Keratinocyte (primary cell): ENCODE data around the gene ATP2B2. TPM values are rescaled to one million over a fixed set of nuclear protein-coding genes. Genes with fewer than 3 reads are reported as not detected.

Experiments
- DNase-seq: peaks from one replicate; pipeline ENCODE4 v3.0.0-alpha.2; 2011; ENCODE audit warnings: low read depth, missing footprints, low spot score
- FAIRE-seq: peaks from 2 replicates; lab custom pipeline; 2011; peaks lifted over from hg19 to GRCh38; lab: Jason Lieb, UNC
- H2AFZ ChIP-seq: 2 replicates; pipeline ENCODE4 v1.6.0; 2012; ENCODE audit warnings: low read length, control low read depth, inconsistent platforms; ENCODE audit not compliant: control insufficient read depth
- H3K27ac ChIP-seq: 2 replicates; pipeline ENCODE4 v1.5.1; 2011; ENCODE audit warnings: low read length; ENCODE audit not compliant: control insufficient read depth, insufficient read depth
- H3K27me3 ChIP-seq: 3 replicates; pipeline ENCODE4 v1.6.0; 2011; ENCODE audit warnings: low read length; ENCODE audit not compliant: control insufficient read depth, insufficient read depth; ENCODE audit errors: extremely low read depth
- H3K36me3 ChIP-seq, 2 experiments: 2 replicates in 1 of 2; 3 replicates in 1 of 2; pipeline ENCODE4 v1.5.1; 2011; ENCODE audit warnings: low read length in 2 of 2, mild to moderate bottlenecking in 1 of 2; ENCODE audit not compliant: control insufficient read depth in 2 of 2, insufficient read depth in 2 of 2; ENCODE audit errors: extremely low read depth in 1 of 2
- H3K4me1 ChIP-seq: 3 replicates; pipeline ENCODE4 v1.5.1; 2011; ENCODE audit warnings: low read length; ENCODE audit not compliant: control insufficient read depth, insufficient read depth; ENCODE audit errors: extremely low read depth
- H3K4me2 ChIP-seq: 3 replicates; pipeline ENCODE4 v1.6.0; 2011; ENCODE audit warnings: low read depth, low read length; ENCODE audit not compliant: control insufficient read depth, insufficient read depth; ENCODE audit errors: extremely low read depth
- H3K4me3 ChIP-seq, 3 experiments: fragments of 200-600 bp in 1 of 3; sonication (generic) in 1 of 3; 2 replicates in 2 of 3; 3 replicates in 1 of 3; pipeline ENCODE4 v1.5.1; 2011 to 2016; ENCODE audit warnings: low read length in 3 of 3, mild to moderate bottlenecking in 3 of 3, control low read depth in 2 of 3, inconsistent platforms in 1 of 3, low read depth in 1 of 3, mixed read lengths in 1 of 3, mixed run types in 1 of 3, moderate library complexity in 1 of 3; ENCODE audit not compliant: control insufficient read depth in 2 of 3, insufficient read depth in 2 of 3; ENCODE audit errors: extremely low read depth in 1 of 3
- H3K79me2 ChIP-seq: 2 replicates; pipeline ENCODE4 v1.6.0; 2012; ENCODE audit warnings: low read length; ENCODE audit not compliant: control insufficient read depth, insufficient read depth
- H3K9ac ChIP-seq: 3 replicates; pipeline ENCODE4 v1.6.0; 2011; ENCODE audit warnings: low read length; ENCODE audit not compliant: control insufficient read depth, insufficient read depth; ENCODE audit errors: extremely low read depth
- H3K9me1 ChIP-seq: 3 replicates; pipeline ENCODE4 v1.6.0; 2011; ENCODE audit warnings: low read length; ENCODE audit not compliant: control insufficient read depth, insufficient read depth; ENCODE audit errors: extremely low read depth
- H3K9me3 ChIP-seq: 2 replicates; pipeline ENCODE4 v1.5.1; 2012; ENCODE audit warnings: low read depth, low read length; ENCODE audit not compliant: control insufficient read depth
- H4K20me1 ChIP-seq: 3 replicates; pipeline ENCODE4 v1.6.0; 2011; ENCODE audit warnings: low read length; ENCODE audit not compliant: control insufficient read depth, insufficient read depth; ENCODE audit errors: extremely low read depth
- EZH2 ChIP-seq: IDR thresholded peaks from one replicate; pipeline ENCODE4 v1.6.1; 2012; ENCODE audit warnings: inconsistent platforms, mild to moderate bottlenecking, low read length, moderate library complexity
- dilution Hi-C: fragments of 300-500 bp; cut with MboI; formaldehyde crosslinking; loops from one replicate; pipeline ENCODE4 v1.7.0; 2020; ENCODE audit warnings: low sequenced_read_pairs; ENCODE audit not compliant: extremely low pct_ligation_motif_present
- polyA plus RNA-seq, 5 experiments: library from polyadenylated mRNA; depleted of rRNA in 3 of 5; stranded (reverse) in 3 of 5; stranded (forward) in 1 of 5; unstranded in 1 of 5; fragments of >200 nt; gene quantifications; 1 replicate in 1 of 5; 2 replicates in 3 of 5; 3 replicates in 1 of 5; pipeline versions ENCODE4 v1.2.1 to v1.2.3, GENCODE V29; 2011 to 2012; ENCODE audit warnings: missing spikeins in 2 of 5, low read depth in 1 of 5, low replicate concordance in 1 of 5
- TF ChIP-seq, protein P1 (sequence below), 3 experiments: IDR thresholded peaks in 1 of 3; conservative IDR thresholded peaks in 1 of 3; optimal IDR thresholded peaks in 1 of 3; 2 replicates in 2 of 3; 3 replicates in 1 of 3; pipeline versions ENCODE3 to v1.5.1; 2011; ENCODE audit warnings: low read length in 3 of 3, mild to moderate bottlenecking in 3 of 3, moderate library complexity in 2 of 3, control low read depth in 1 of 3, inconsistent platforms in 1 of 3; ENCODE audit not compliant: insufficient read depth in 2 of 3; ENCODE audit errors: extremely low read depth in 1 of 3

Gene ATP2B2
- polyA plus RNA-seq, 1 donor (not counting 4 experiments of a cell fraction or from before 2014, with no cell fraction given): not detected

GRCh38 chr3:10515396-10515795 lies 10.0 kb upstream of the ATP2B2 start:
- TF ChIP-seq, protein P1, sequence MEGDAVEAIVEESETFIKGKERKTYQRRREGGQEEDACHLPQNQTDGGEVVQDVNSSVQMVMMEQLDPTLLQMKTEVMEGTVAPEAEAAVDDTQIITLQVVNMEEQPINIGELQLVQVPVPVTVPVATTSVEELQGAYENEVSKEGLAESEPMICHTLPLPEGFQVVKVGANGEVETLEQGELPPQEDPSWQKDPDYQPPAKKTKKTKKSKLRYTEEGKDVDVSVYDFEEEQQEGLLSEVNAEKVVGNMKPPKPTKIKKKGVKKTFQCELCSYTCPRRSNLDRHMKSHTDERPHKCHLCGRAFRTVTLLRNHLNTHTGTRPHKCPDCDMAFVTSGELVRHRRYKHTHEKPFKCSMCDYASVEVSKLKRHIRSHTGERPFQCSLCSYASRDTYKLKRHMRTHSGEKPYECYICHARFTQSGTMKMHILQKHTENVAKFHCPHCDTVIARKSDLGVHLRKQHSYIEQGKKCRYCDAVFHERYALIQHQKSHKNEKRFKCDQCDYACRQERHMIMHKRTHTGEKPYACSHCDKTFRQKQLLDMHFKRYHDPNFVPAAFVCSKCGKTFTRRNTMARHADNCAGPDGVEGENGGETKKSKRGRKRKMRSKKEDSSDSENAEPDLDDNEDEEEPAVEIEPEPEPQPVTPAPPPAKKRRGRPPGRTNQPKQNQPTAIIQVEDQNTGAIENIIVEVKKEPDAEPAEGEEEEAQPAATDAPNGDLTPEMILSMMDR (optimal IDR thresholded peaks at IDR 0.05 in 1 of 3, IDR thresholded peaks at IDR 0.05 in 1 of 3, conservative IDR thresholded peaks at IDR 0.05 in 1 of 3; ENCODE audit: extremely low read depth in 1 of 3, insufficient read depth in 2 of 3, low read length in 3 of 3): no peak
- no peak for TF ChIP-seq EZH2
- H4K20me1 ChIP-seq: no peaks in the 10 kb centered on the region
- no peak overlapping the region for H3K4me3 ChIP-seq
- DNase-seq: no peak
- peaks cover 45% of the 10 kb centered on the region for H3K27me3 ChIP-seq
- no peak for FAIRE-seq
- no peaks in the 10 kb centered on the region for H3K36me3 ChIP-seq
- no peak overlapping the region for H2AFZ ChIP-seq
- dilution Hi-C loops: no loop called here
- no peak overlapping the region for H3K27ac ChIP-seq
- H3K4me1 ChIP-seq: peaks cover 6% of the 10 kb centered on the region
- no peaks in the 10 kb centered on the region for H3K9me3 ChIP-seq
- H3K9me1 ChIP-seq: no peaks in the 10 kb centered on the region
- H3K79me2 ChIP-seq: no peaks in the 10 kb centered on the region
- no peak overlapping the region for H3K4me2 ChIP-seq
- H3K9ac ChIP-seq: no peak overlapping the region

DNA sequence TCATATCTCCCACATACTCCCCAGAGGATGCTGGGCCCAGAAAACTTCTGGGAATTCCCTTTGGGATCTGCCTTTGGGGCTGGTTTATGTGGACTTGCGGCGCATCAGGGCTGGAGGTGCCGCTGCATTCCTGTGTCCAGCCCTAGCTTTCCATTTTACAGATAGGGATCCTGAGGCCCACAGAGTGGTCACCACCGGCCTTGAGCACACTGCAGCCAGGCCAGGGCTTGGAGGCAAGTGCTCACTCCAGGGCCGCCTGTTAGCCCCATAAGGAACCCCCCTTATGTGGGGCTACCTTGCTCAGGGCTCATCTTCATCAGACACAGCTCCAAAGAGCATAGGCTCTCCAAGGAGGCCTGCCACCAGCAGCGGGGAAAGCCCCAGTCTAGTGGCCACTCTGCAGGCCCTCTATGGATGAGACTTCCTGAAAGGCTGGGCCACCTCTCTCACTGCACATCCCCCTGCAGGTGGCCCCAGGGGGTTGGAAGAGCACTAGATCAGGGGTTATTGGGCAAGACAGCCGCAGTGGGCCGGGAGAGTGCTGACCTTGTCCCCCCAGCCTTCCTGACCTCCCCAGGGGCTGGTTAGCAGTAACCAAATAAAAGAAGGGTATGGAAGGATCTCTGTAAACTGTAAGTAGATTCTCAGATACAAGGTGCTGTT lies 9.2 kb upstream of the ATP2B2 start:
- Histone ChIP-seq H4K20me1 (no peaks in the 10 kb centered on the region), H2AFZ (no peak overlapping the region), H3K4me1 (peaks cover 6% of the 10 kb centered on the region), H3K27me3 (peaks cover 36% of the 10 kb centered on the region), H3K9me3 (no peaks in the 10 kb centered on the region), H3K36me3 (no peaks in the 10 kb centered on the region), H3K4me3 (no peak overlapping the region), H3K27ac (no peak overlapping the region), H3K79me2 (no peaks in the 10 kb centered on the region), H3K4me2 (no peak overlapping the region), H3K9ac (no peak overlapping the region), H3K9me1 (no peaks in the 10 kb centered on the region)
- DNase-seq (no peak), FAIRE-seq (no peak)
- TF ChIP-seq EZH2: no peak
- TF ChIP-seq, protein P1 (optimal IDR thresholded peaks at IDR 0.05 in 1 of 3, IDR thresholded peaks at IDR 0.05 in 1 of 3, conservative IDR thresholded peaks at IDR 0.05 in 1 of 3; ENCODE audit: extremely low read depth in 1 of 3, insufficient read depth in 2 of 3, low read length in 3 of 3): no peak
- dilution Hi-C loops: no loop called here
